H9 (cell line): ENCODE data around the gene RET. TPM values are rescaled to one million over a fixed set of nuclear protein-coding genes. Genes with fewer than 3 reads are reported as not detected.

ENCODE experiments used
- DNase-seq: peaks from one replicate; pipeline ENCODE4 v3.0.0-alpha.2; 2017
- H2AFZ ChIP-seq: one replicate; pipeline ENCODE4 v1.6.1; 2013; ENCODE audit warnings: mild to moderate bottlenecking, low read length, control low read depth, moderate library complexity
- H2AK5ac ChIP-seq: 2 replicates; pipeline ENCODE4 v1.6.1; 2013; ENCODE audit warnings: low read length, control low read depth, mixed read lengths; ENCODE audit not compliant: insufficient read length
- H2BK120ac ChIP-seq: one replicate; pipeline ENCODE4 v1.6.1; 2013; ENCODE audit warnings: low read depth, mild to moderate bottlenecking, low read length, control low read depth, inconsistent platforms; ENCODE audit not compliant: poor library complexity, severe bottlenecking
- H2BK12ac ChIP-seq: 2 replicates; pipeline ENCODE4 v1.6.1; 2013; ENCODE audit warnings: low read length, control low read depth, mixed read lengths, low read depth; ENCODE audit not compliant: insufficient read length
- H2BK15ac ChIP-seq: 2 replicates; pipeline ENCODE4 v1.6.1; 2013; ENCODE audit warnings: low read depth, low read length, control low read depth
- H2BK20ac ChIP-seq: one replicate; pipeline ENCODE4 v1.6.1; 2013; ENCODE audit warnings: low read depth, mild to moderate bottlenecking, low read length, control low read depth, inconsistent platforms; ENCODE audit not compliant: poor library complexity, severe bottlenecking
- H2BK5ac ChIP-seq: 2 replicates; pipeline ENCODE4 v1.6.1; 2013; ENCODE audit warnings: low read length, control low read depth, mixed read lengths; ENCODE audit not compliant: insufficient read length
- H3K14ac ChIP-seq: 2 replicates; pipeline ENCODE4 v1.6.1; 2013; ENCODE audit warnings: low read length, control low read depth; ENCODE audit not compliant: insufficient read depth
- H3K18ac ChIP-seq: 2 replicates; pipeline ENCODE4 v1.6.1; 2013; ENCODE audit warnings: low read depth, mild to moderate bottlenecking, mixed read lengths, low read length, control low read depth; ENCODE audit not compliant: insufficient read length
- H3K23ac ChIP-seq: 2 replicates; pipeline ENCODE4 v1.6.1; 2013; ENCODE audit warnings: low read length, control low read depth, mixed read lengths, low read depth; ENCODE audit not compliant: insufficient read length
- H3K23me2 ChIP-seq: 2 replicates; pipeline ENCODE4 v1.6.1; 2013; ENCODE audit warnings: low read depth, mild to moderate bottlenecking, mixed read lengths, low read length, control low read depth; ENCODE audit not compliant: insufficient read length, poor library complexity, severe bottlenecking
- H3K27ac ChIP-seq: 2 replicates; pipeline ENCODE4 v1.5.1; 2013; ENCODE audit warnings: low read length, control low read depth, mixed read lengths, low read depth; ENCODE audit not compliant: insufficient read length
- H3K27me3 ChIP-seq: 2 replicates; pipeline ENCODE4 v1.6.1; 2013; ENCODE audit warnings: low read length, control low read depth, inconsistent platforms; ENCODE audit not compliant: insufficient read depth
- H3K4ac ChIP-seq: 2 replicates; pipeline ENCODE4 v1.6.1; 2013; ENCODE audit warnings: low read depth, mild to moderate bottlenecking, control low read depth, inconsistent platforms, low read length, moderate library complexity
- H3K4me1 ChIP-seq: 2 replicates; pipeline ENCODE4 v1.6.1; 2013; ENCODE audit warnings: low read length, control low read depth, inconsistent platforms; ENCODE audit not compliant: insufficient read depth
- H3K4me2 ChIP-seq: 2 replicates; pipeline ENCODE4 v1.6.1; 2013; ENCODE audit warnings: low read length, control low read depth, mixed read lengths; ENCODE audit not compliant: insufficient read length, insufficient read depth
- H3K56ac ChIP-seq: 2 replicates; pipeline ENCODE4 v1.6.1; 2013; ENCODE audit warnings: low read depth, mild to moderate bottlenecking, mixed read lengths, low read length, control low read depth; ENCODE audit not compliant: insufficient read length
- H3K79me1 ChIP-seq: 2 replicates; pipeline ENCODE4 v1.6.1; 2013; ENCODE audit warnings: low read depth, mild to moderate bottlenecking, moderate library complexity, low read length, control low read depth, inconsistent platforms; ENCODE audit not compliant: insufficient read depth, poor library complexity, severe bottlenecking
- H3K79me2 ChIP-seq: 2 replicates; pipeline ENCODE4 v1.6.1; 2013; ENCODE audit warnings: low read length, control low read depth, inconsistent platforms; ENCODE audit not compliant: insufficient read depth
- H3K9ac ChIP-seq: 2 replicates; pipeline ENCODE4 v1.6.1; 2013; ENCODE audit warnings: low read length, control low read depth, mixed read lengths; ENCODE audit not compliant: insufficient read length; ENCODE audit errors: extremely low read depth
- H3K9me3 ChIP-seq: one replicate; pipeline ENCODE4 v1.6.1; 2013; ENCODE audit warnings: low read depth, low read length, inconsistent platforms; ENCODE audit not compliant: control insufficient read depth
- H3T11ph ChIP-seq: one replicate; pipeline ENCODE4 v1.6.1; 2013; ENCODE audit warnings: mild to moderate bottlenecking, low read length, control low read depth, inconsistent platforms
- H4K20me1 ChIP-seq: one replicate; pipeline ENCODE4 v1.6.1; 2013; ENCODE audit not compliant: control insufficient read depth, insufficient read length, insufficient read depth
- H4K5ac ChIP-seq: 2 replicates; pipeline ENCODE4 v1.6.1; 2013; ENCODE audit warnings: low read depth, mild to moderate bottlenecking, mixed read lengths, low read length, control low read depth; ENCODE audit not compliant: insufficient read length
- H4K8ac ChIP-seq: replicated peaks from 2 replicates; pipeline ENCODE4 v1.6.1; 2013; ENCODE audit warnings: low read length, control low read depth, mixed read lengths, low read depth; ENCODE audit not compliant: insufficient read length
- H4K91ac ChIP-seq: 2 replicates; pipeline ENCODE4 v1.6.1; 2013; ENCODE audit warnings: low read depth, mild to moderate bottlenecking, moderate library complexity, mixed read lengths, low read length, control low read depth; ENCODE audit not compliant: insufficient read length
- H3K27ac Mint-ChIP-seq, 3 experiments: 2 replicates in 2 of 3; 3 replicates in 1 of 3; pipeline ENCODE4 v1.8.0; 2020 to 2021; ENCODE audit warnings: mixed read lengths in 3 of 3, mild to moderate bottlenecking in 1 of 3, moderate library complexity in 1 of 3
- H3K27me3 Mint-ChIP-seq: 2 replicates; pipeline ENCODE4 v1.8.0; 2021; ENCODE audit warnings: low read depth, mild to moderate bottlenecking, moderate library complexity, mixed read lengths
- H3K36me3 Mint-ChIP-seq, 3 experiments: 2 replicates in 2 of 3; 3 replicates in 1 of 3; pipeline ENCODE4 v1.8.0; 2020 to 2021; ENCODE audit warnings: low read depth in 3 of 3, mixed read lengths in 3 of 3; ENCODE audit not compliant: insufficient read depth in 1 of 3
- H3K4me1 Mint-ChIP-seq, 2 experiments: 2 replicates each; pipeline ENCODE4 v1.8.0; 2020; ENCODE audit warnings: mixed read lengths in 2 of 2
- H3K4me3 Mint-ChIP-seq, 2 experiments: 2 replicates in 1 of 2; 3 replicates in 1 of 2; pipeline ENCODE4 v1.8.0; 2020 to 2021; ENCODE audit warnings: mild to moderate bottlenecking in 2 of 2, mixed read lengths in 2 of 2, moderate library complexity in 1 of 2
- H3K9me3 Mint-ChIP-seq, 2 experiments: 2 replicates in 1 of 2; 3 replicates in 1 of 2; pipeline ENCODE4 v1.8.0; 2020; ENCODE audit warnings: mild to moderate bottlenecking in 2 of 2, mixed read lengths in 2 of 2, moderate library complexity in 1 of 2
- WGBS: extraction: QIAGEN DNeasy Blood & Tissue Kit; methylation state at CpG from one replicate; pipeline ENCODE4 v1.1.7; 2013; ENCODE audit warnings: missing lambda C conversion rate, low lambda C conversion rate, mixed read lengths; ENCODE audit not compliant: insufficient read length; ENCODE audit errors: extremely low coverage; 5-methylcytosine and 5-hydroxymethylcytosine counted together
- total RNA-seq: library from RNA; stranded (reverse); gene quantifications from 2 replicates; pipeline ENCODE4 v1.2.1, GENCODE V29; 2021
- TF ChIP-seq, protein P1 (sequence below): fragments of 200-600 bp; sonication (generic); conservative IDR thresholded peaks from 3 replicates; pipeline ENCODE4 v1.8.0; 2021; ENCODE audit warnings: antibody characterized with exemption, mild to moderate bottlenecking

Gene RET
- total RNA-seq, 1 experiment from 2014 or later: 12.2 TPM

DNA sequence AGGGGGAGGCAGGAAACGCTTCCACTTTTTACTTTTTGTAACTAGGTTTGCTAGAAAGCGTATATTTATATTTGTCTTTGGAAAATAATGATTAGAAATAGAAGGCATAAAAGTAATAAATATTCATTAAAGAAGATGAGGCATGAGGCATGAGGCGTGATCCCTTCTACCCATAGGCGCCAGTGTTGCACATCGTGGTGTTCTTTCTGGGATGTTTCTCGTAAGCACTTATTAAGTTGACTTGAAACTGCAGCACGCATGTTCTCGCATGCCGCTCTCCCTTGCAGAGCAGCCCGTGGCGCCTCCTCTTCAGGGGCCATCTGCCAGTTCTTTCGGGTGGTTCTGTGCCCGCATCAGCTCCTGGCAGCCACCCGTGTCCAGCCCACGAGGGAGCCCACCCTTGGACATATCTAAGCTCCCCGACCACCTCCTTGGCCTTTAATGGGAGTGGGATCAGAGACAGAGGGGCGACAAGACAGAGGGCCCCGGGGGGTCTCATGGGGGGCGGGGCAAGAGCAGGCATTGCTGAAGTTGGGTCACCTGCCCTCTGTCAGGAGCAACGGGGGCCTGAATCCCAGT is 32.9 kb downstream of the RET start:
- H4K20me1 ChIP-seq: no peaks in the 10 kb centered on the region
- Mint-ChIP-seq H3K4me1 (peaks cover 4 to 6% of the 10 kb centered on the region in 2 experiments; a peak in 3 of 4 replicates), H3K9me3 (no peaks in the 10 kb centered on the region; a peak in 1 of 5 replicates), H3K27ac (no peak overlapping the region), H3K4me3 (no peak overlapping the region), H3K36me3 (no peaks in the 10 kb centered on the region), H3K27me3 (peaks cover 5% of the 10 kb centered on the region)
- WGBS: no CpG with 5 or more reads among the region's 20 CpGs
- no peak overlapping the region for H3K56ac ChIP-seq
- H4K91ac ChIP-seq: no peak overlapping the region
- no peaks in the 10 kb centered on the region for H3K79me1 ChIP-seq
- H3K27me3 ChIP-seq: no peaks in the 10 kb centered on the region; the same call in 1 of the 2 replicates
- TF ChIP-seq, protein P1, sequence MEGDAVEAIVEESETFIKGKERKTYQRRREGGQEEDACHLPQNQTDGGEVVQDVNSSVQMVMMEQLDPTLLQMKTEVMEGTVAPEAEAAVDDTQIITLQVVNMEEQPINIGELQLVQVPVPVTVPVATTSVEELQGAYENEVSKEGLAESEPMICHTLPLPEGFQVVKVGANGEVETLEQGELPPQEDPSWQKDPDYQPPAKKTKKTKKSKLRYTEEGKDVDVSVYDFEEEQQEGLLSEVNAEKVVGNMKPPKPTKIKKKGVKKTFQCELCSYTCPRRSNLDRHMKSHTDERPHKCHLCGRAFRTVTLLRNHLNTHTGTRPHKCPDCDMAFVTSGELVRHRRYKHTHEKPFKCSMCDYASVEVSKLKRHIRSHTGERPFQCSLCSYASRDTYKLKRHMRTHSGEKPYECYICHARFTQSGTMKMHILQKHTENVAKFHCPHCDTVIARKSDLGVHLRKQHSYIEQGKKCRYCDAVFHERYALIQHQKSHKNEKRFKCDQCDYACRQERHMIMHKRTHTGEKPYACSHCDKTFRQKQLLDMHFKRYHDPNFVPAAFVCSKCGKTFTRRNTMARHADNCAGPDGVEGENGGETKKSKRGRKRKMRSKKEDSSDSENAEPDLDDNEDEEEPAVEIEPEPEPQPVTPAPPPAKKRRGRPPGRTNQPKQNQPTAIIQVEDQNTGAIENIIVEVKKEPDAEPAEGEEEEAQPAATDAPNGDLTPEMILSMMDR: no peak
- H3K4me2 ChIP-seq: no peak overlapping the region
- no peak overlapping the region for H3K4ac ChIP-seq
- no peak overlapping the region for H3K9ac ChIP-seq
- DNase-seq: no peak
- H3K4me1 ChIP-seq: no peaks in the 10 kb centered on the region
- no peak overlapping the region for H2BK5ac ChIP-seq
- no peak overlapping the region for H4K8ac ChIP-seq
- no peak overlapping the region for H2BK120ac ChIP-seq
- no peaks in the 10 kb centered on the region for H3K79me2 ChIP-seq
- no peak overlapping the region for H2AFZ ChIP-seq
- peaks cover 9% of the 10 kb centered on the region for H3K23me2 ChIP-seq
- no peak overlapping the region for H3T11ph ChIP-seq
- H3K14ac ChIP-seq: no peak overlapping the region
- H2AK5ac ChIP-seq: no peak overlapping the region
- no peak overlapping the region for H2BK15ac ChIP-seq
- H3K9me3 ChIP-seq: no peaks in the 10 kb centered on the region
- H4K5ac ChIP-seq: no peak overlapping the region
- no peak overlapping the region for H2BK20ac ChIP-seq
- no peak overlapping the region for H3K23ac ChIP-seq
- H2BK12ac ChIP-seq: no peak overlapping the region
- no peak overlapping the region for H3K18ac ChIP-seq
- H3K27ac ChIP-seq: no peak overlapping the region
